ENCODE measurements around the gene ADGRE1.

The ADGRE1 gene

GRCh38 chr19:6955082-6955481 lies 67.7 kb downstream of the ADGRE1 start:
- TF ChIP-seq ZNF148 (tag by site-specific recombination; IDR thresholded peaks at IDR 0.05; ENCODE audit: borderline replicate concordance) (peak; percentile 66; the same call in 1 of the 2 replicates), ZNF473 (tag by site-specific recombination; IDR thresholded peaks at IDR 0.05) (peak; percentile 67; the same call in 1 of the 2 replicates), ZNF175 (tag by site-specific recombination; IDR thresholded peaks at IDR 0.05) (no peak), ZNF580 (tag by site-specific recombination; IDR thresholded peaks at IDR 0.05) (no peak), SALL2 (tag by site-specific recombination; IDR thresholded peaks at IDR 0.05; ENCODE audit: borderline replicate concordance) (0 out of 2 replicates have a peak, but pooled peaks have one; percentile 23), ZNF513 (tag by site-specific recombination; IDR thresholded peaks at IDR 0.05) (peak; percentile 98), BCL6B (tag by site-specific recombination; IDR thresholded peaks at IDR 0.05) (0 out of 2 replicates have a peak, but pooled peaks have one; percentile 9), ZSCAN30 (tag by site-specific recombination; IDR thresholded peaks at IDR 0.05) (no peak), ZNF311 (tag by site-specific recombination; IDR thresholded peaks at IDR 0.05; ENCODE audit: borderline replicate concordance) (peak; percentile 42; the same call in 1 of the 2 replicates), HIC1 (tag by site-specific recombination; IDR thresholded peaks at IDR 0.05) (no peak), ZNF785 (tag by site-specific recombination; IDR thresholded peaks at IDR 0.05) (0 out of 2 replicates have a peak, but pooled peaks have one; percentile 17), PRDM1 (tag by site-specific recombination; IDR thresholded peaks at IDR 0.05) (peak; percentile 92), ZNF248 (tag by site-specific recombination; IDR thresholded peaks at IDR 0.05) (0 out of 2 replicates have a peak, but pooled peaks have one; percentile 57)
- H3K9me3 ChIP-seq (ENCODE audit: control insufficient read depth, insufficient read depth, low read depth, low read length), result no peaks in the 10 kb centered on the region
- CTCF ChIA-PET, result no interaction called here
- H3K36me3 ChIP-seq (ENCODE audit: control insufficient read depth in 2 of 2, insufficient read depth in 1 of 2, low read length in 2 of 2), result no peaks in the 10 kb centered on the region
- no peak overlapping the region for H3K27ac ChIP-seq (ENCODE audit: extremely low read depth, low read depth, low read length)
- POLR2A ChIA-PET, result no interaction called here
- H3K4me1 ChIP-seq (ENCODE audit: control insufficient read depth, insufficient read depth, low read length), result no peaks in the 10 kb centered on the region
- no peak overlapping the region for H3K4me3 ChIP-seq (ENCODE audit: low read depth, low read length)

GRCh38 chr19:6956573-6956972 lies 69.2 kb downstream of the ADGRE1 start:
- H3K9me3 ChIP-seq (ENCODE audit: control insufficient read depth, insufficient read depth, low read depth, low read length), result no peaks in the 10 kb centered on the region
- POLR2A ChIA-PET, result no interaction called here
- TF ChIP-seq SP7 (tag by site-specific recombination; IDR thresholded peaks at IDR 0.05) (no peak), ZNF514 (tag by site-specific recombination; IDR thresholded peaks at IDR 0.05) (no peak), ZNF837 (tag by site-specific recombination; IDR thresholded peaks at IDR 0.05) (no peak), ZNF488 (tag by site-specific recombination; IDR thresholded peaks at IDR 0.05) (no peak), ELK4 (IDR thresholded peaks at IDR 0.05; ENCODE audit: borderline replicate concordance, low read depth, low read length) (no peak)

More at GRCh38 chr19:6956573-6956972, 69.2 kb downstream of the ADGRE1 start:
- CTCF ChIA-PET, result interaction anchor here (1.2 kb wide), 1 partner anchor 8 kb away, joined by 4 read pairs; no protein-coding TSS in a partner anchor
- H3K27ac ChIP-seq (ENCODE audit: extremely low read depth, low read depth, low read length), result no peak overlapping the region
- no peaks in the 10 kb centered on the region for H3K4me1 ChIP-seq (ENCODE audit: control insufficient read depth, insufficient read depth, low read length)
- no peaks in the 10 kb centered on the region for H3K36me3 ChIP-seq (ENCODE audit: control insufficient read depth in 2 of 2, insufficient read depth in 1 of 2, low read length in 2 of 2)
- H3K4me3 ChIP-seq (ENCODE audit: low read depth, low read length), result no peak overlapping the region
